RWPE1 (cell line): Measurements from ENCODE around the gene CTIF.

Source experiments
- CTCF ChIA-PET: fragments of 350-600 bp; sonication (Branson Sonifier 250); formaldehyde crosslinking; extraction: SDS; loops from one replicate; lab custom pipeline; 2021; lab: Yijun Ruan, JAX
- POLR2A ChIA-PET: fragments of 400-600 bp; formaldehyde crosslinking; extraction: SDS; loops from one replicate; lab custom pipeline; 2020; ENCODE audit warnings: antibody characterized with exemption; ENCODE audit not compliant: low non-redundant PET; lab: Yijun Ruan, JAX
- DNase-seq: peaks from one replicate; pipeline ENCODE4 v3.0.0; 2012; ENCODE audit warnings: low spot score
- H3K27ac ChIP-seq: fragments of 450-650 bp; 2 replicates; pipeline ENCODE4 v1.5.1; 2017
- TF ChIP-seq, protein P1 (sequence below): fragments of 450-650 bp; conservative IDR thresholded peaks from 2 replicates; pipeline ENCODE4 v1.5.1; 2017; ENCODE audit warnings: low read depth, mild to moderate bottlenecking

The CTIF gene

GRCh38 chr18:48539406-48540250 lies 797 bp downstream of the CTIF start:
- peak; percentile 6 for DNase-seq
- TF ChIP-seq, protein P1, sequence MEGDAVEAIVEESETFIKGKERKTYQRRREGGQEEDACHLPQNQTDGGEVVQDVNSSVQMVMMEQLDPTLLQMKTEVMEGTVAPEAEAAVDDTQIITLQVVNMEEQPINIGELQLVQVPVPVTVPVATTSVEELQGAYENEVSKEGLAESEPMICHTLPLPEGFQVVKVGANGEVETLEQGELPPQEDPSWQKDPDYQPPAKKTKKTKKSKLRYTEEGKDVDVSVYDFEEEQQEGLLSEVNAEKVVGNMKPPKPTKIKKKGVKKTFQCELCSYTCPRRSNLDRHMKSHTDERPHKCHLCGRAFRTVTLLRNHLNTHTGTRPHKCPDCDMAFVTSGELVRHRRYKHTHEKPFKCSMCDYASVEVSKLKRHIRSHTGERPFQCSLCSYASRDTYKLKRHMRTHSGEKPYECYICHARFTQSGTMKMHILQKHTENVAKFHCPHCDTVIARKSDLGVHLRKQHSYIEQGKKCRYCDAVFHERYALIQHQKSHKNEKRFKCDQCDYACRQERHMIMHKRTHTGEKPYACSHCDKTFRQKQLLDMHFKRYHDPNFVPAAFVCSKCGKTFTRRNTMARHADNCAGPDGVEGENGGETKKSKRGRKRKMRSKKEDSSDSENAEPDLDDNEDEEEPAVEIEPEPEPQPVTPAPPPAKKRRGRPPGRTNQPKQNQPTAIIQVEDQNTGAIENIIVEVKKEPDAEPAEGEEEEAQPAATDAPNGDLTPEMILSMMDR = no peak
- peak overlapping the region; percentile 95 for H3K27ac ChIP-seq
- ChIA-PET POLR2A (no interaction called here), CTCF (no interaction called here)

- ChIA-PET POLR2A (no interaction called here), CTCF (no interaction called here)
- TF ChIP-seq, protein P1 = no peak; the same call in 1 of the 2 replicates
- peak; percentile 47 for DNase-seq
- peak overlapping the region; percentile 95 for H3K27ac ChIP-seq
Observed at GRCh38 chr18:48540251-48541025, 1.6 kb downstream of the CTIF start.

GRCh38 chr18:48541026-48541746 lies 2.4 kb downstream of the CTIF start:
- ChIA-PET POLR2A (no interaction called here), CTCF (interaction anchor here (0.7 kb wide), 1 partner anchor 50 kb away, joined by 3 read pairs; no protein-coding TSS in a partner anchor)
- DNase-seq = peak; percentile 20
- H3K27ac ChIP-seq = peak overlapping the region; percentile 95
- TF ChIP-seq, protein P1 = no peak

DNA sequence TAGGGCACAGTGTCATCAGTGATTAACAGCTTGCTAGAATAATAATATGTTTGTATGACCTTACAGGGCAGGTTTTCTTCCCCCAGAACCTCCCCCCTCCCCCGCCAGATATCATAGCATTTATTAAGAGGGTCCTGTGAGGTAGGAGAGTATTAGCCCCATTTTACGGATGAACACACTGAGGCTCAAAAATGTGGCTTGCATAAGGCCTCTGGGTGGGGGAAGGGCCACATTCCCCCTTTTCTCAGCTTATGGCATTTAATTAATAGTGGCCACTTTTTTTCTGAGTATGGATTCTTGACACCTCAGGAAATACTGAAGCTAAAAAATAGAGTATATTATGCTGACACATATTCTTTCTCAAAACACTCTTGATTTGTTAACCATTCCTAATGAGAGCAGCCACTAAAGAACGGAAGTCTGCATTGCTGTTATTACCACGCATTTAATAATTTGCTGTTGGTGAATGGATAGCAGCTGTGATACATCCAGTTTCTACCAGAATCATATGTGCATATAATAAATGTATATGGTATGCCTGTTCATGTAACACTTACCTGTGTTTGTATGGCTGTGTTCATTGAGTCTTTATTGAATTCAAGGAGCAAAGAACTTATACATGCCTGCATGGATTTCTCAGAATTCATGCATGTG lies 3.0 kb downstream of the CTIF start:
- no peak for DNase-seq
- H3K27ac ChIP-seq = peak overlapping the region; percentile 95
- TF ChIP-seq, protein P1 = no peak
- ChIA-PET POLR2A (no interaction called here), CTCF (interaction anchor here (0.7 kb wide), 1 partner anchor 49 kb away, joined by 3 read pairs; no protein-coding TSS in a partner anchor)

DNA sequence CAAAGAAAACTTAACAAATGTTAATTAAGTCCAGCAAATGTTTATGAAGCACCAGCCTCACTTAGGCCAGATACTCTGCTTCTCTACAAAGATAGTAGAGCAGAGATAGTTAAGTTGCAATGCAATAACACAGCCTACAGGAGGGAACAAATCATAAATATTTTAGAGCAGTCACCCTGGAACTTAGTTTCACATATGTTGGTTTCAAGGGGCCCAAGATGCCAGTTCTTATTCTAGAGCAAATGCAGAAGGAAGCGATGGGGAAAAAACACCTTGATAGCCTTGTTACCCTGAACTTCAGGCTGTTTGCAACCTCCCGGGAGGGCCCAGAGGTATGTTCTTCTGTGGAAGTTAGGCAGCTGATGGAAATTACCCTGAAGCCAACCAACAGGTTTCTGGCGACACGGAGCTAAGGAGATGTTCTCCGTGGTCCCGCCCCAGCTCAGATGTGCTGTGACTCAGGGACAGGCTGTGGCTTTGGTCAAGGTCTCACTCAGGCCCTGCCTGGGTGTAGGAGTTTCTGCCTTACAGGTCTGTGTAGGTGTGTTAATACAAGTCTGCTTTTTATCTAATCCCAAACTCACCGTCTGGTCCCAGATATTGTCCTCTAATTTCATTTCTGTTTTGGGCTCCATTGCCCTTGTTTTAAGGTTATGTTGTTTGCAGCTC lies 3.8 kb downstream of the CTIF start:
- TF ChIP-seq, protein P1 = no peak
- DNase-seq = no peak
- CTCF ChIA-PET = no interaction called here
- peak overlapping the region; percentile 47; the same call in 1 of the 2 replicates for H3K27ac ChIP-seq
- POLR2A ChIA-PET = no interaction called here
